Astrocyte of the cerebellum (primary cell): ENCODE measurements around the gene ZPBP2.

Experiments used
- DNase-seq: peaks from one replicate; pipeline ENCODE4 v3.0.0-alpha.2; 2011; ENCODE audit warnings: low read depth
- H3K4me3 ChIP-seq: 2 replicates; pipeline ENCODE4 v1.5.1; 2011; ENCODE audit warnings: mild to moderate bottlenecking, low read depth, low read length, moderate library complexity
- in situ Hi-C: cut with HindIII; loops from 2 replicates; pipeline ENCODE4 v1.10.0; 2017; ENCODE audit warnings: low sequenced_read_pairs
- TF ChIP-seq, protein P1 (sequence below): IDR thresholded peaks from 2 replicates; pipeline ENCODE4 v1.5.1; 2012; ENCODE audit warnings: low read length, low read depth, moderate library complexity, mild to moderate bottlenecking; ENCODE audit errors: missing control alignments

ZPBP2 gene, protein sequence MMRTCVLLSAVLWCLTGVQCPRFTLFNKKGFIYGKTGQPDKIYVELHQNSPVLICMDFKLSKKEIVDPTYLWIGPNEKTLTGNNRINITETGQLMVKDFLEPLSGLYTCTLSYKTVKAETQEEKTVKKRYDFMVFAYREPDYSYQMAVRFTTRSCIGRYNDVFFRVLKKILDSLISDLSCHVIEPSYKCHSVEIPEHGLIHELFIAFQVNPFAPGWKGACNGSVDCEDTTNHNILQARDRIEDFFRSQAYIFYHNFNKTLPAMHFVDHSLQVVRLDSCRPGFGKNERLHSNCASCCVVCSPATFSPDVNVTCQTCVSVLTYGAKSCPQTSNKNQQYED

DNA sequence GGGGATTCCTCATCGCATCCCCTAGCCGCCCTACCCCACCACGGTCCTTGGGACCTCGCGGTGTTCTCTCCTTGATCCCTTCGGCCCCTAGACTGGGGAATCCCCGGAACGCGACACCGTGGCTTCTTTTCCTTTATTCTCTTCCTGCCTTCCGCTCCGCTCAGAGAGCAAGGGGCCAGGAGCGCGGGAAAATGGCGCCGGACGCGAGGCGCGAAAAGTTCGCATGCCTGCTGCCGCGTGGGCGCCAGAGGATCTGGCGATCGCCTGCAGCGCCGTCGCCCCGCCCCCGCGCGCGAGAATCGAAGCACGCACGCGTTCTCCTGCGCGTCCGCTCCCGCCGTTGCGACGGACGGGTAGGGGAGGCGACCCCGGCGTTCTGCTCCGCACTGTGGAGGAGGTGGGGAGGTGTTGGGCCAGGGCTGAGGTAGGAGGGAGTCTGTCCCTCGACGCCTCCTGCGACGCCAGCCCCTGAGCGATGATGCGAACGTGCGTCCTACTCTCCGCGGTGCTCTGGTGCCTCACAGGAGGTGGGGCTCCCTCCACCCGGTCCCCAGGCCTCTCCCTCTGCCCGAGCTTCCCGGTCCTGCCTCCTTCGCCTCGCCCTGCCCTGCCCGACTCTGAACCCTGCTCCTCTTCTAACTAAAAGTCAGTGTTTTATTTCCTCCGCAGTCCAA lies at the start of gene ZPBP2:
ZPBP2 (plus strand) TSS at position 323 of the 674 bp plus-strand sequence; CDS start at position 476, 153 bp downstream.
- no peak within 1 kb of the TSS for H3K4me3 ChIP-seq
- DNase-seq: no peak
- in situ Hi-C loops: no loop called here
- TF ChIP-seq, protein P1, sequence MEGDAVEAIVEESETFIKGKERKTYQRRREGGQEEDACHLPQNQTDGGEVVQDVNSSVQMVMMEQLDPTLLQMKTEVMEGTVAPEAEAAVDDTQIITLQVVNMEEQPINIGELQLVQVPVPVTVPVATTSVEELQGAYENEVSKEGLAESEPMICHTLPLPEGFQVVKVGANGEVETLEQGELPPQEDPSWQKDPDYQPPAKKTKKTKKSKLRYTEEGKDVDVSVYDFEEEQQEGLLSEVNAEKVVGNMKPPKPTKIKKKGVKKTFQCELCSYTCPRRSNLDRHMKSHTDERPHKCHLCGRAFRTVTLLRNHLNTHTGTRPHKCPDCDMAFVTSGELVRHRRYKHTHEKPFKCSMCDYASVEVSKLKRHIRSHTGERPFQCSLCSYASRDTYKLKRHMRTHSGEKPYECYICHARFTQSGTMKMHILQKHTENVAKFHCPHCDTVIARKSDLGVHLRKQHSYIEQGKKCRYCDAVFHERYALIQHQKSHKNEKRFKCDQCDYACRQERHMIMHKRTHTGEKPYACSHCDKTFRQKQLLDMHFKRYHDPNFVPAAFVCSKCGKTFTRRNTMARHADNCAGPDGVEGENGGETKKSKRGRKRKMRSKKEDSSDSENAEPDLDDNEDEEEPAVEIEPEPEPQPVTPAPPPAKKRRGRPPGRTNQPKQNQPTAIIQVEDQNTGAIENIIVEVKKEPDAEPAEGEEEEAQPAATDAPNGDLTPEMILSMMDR: no peak

DNA sequence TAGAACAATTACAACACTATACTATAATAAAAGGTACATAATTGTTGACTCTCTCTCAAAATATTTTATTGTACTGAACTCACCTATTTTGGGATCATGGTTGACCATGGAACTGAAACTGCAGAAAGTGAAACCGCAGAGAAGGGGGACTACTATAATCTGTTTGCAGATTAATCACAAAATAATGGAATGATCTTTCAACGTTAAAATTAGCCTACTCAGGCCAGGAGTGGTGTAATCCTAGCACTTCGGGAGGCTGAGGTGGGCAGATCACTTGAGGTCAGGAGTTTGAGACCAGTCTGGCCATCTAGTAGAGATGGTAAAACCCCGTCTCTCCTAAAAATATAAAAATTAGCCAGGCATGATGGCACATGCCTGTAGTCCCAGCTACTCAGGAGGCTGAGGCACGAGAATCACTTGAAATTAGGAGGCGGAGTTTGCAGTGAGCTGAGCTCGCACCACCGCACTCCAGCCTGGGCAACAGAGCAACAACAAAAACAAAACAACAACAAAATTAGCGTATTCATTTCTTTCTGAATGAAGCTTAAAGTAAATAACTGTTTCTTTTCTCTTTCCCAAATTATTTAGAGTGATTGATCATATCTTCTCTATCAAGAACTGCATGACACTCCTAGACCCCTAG lies 49.5 kb upstream of the ZPBP2 start:
- H3K4me3 ChIP-seq: no peak overlapping the region
- TF ChIP-seq, protein P1: no peak
- in situ Hi-C loops: no loop called here
- DNase-seq: no peak

DNA sequence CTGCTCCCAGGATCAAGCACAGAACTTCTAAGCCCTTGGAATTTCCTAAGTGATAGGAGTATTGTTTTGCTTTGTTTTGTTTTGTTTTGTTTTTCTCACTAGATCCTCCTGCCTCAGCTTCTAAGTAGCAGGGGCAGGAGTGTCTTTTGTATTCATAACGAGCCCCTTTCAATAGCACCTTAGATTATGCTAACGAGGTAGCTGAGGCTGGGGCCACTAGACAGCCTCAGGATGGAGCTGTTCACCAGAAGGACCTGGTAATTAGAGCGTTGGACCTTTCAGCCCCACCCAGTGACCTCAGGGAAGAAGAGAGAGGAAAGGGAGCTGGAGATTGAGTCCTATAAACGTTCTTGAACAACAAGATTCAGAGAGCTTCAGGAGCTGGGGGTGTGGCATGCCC lies 47.5 kb upstream of the ZPBP2 start:
- DNase-seq: no peak
- in situ Hi-C loops: no loop called here
- TF ChIP-seq, protein P1: no peak
- H3K4me3 ChIP-seq: no peak overlapping the region

DNA sequence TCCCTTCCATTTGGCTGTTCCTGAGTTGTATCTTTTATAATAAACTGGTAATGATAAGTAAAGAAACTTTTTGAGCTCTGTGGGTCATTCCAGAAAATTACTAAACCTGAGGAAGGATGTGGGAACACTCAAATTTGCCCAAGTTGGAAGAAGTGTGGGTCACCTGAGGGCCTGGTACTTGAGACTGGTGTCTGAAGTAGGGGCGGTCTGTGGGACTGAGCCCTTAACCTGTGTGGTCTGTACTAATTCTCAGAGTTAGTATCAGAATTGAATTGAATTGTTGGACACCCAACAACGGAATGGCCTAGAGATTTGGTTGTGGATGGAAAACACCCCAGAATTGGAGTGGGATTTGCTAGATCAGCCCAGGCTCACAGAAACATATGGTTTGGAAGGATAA lies 47.0 kb upstream of the ZPBP2 start:
- in situ Hi-C loops: no loop called here

DNA sequence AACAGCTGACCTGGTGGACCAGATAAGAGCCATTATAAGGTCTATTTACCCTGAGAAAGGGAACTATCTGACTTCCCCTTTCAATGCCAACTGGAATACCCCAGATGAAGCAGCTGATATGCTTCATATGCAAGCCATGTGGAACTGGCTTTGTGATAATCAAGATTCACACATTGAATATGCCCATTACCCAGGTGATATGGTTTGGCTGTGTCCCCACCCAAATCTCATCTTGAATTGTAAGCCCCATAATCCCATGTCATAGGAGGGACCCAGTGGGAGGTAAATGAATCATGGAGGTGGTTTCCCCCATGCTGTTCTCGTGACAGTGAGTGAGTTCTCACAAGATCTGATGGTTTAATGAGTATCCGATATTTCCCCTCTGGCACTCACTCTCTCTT lies 46.0 kb upstream of the ZPBP2 start:
- in situ Hi-C loops: no loop called here
- no peak overlapping the region for H3K4me3 ChIP-seq
- DNase-seq: no peak
- TF ChIP-seq, protein P1: no peak

More for the DNA sequence above, 47.0 kb upstream of the ZPBP2 start:
- TF ChIP-seq, protein P1: no peak
- DNase-seq: no peak
- no peak overlapping the region for H3K4me3 ChIP-seq

DNA sequence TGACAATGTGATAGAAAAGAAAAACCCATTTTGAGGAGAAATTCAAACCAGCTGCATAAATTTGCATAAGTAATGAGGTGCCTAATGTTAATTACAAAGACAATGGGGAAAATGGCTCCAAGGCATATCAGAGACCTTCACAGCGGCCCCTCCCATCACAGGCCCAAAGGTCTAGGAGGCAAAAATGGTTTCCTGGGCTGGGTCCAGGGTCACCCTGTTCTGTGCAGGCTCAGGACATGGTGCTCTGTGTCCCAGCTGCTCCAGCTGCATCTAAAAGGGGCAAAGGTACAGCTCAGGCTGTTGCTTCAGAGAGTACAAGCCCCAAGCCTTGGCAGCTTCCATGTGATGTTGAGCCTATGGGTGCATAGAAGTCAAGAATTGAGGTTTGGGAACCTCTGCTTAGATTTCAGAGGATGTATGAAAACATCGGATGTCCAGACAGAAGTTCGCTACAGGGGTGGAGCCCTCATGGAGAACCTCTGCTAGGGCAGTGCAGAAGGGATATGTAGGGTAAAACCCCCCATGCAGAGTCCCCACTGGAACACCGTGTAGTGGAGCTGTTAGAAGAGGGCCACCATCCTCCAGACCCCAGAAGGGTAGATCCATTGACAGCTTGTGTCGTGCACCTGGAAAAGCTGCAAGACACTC lies 44.5 kb upstream of the ZPBP2 start:
- in situ Hi-C loops: no loop called here
- TF ChIP-seq, protein P1: no peak
- no peak for DNase-seq
- H3K4me3 ChIP-seq: no peak overlapping the region
